Calu3 (cell line): ENCODE measurements around the gene DPYD. TPM values are rescaled to one million over a fixed set of nuclear protein-coding genes. Genes with fewer than 3 reads are reported as not detected.

Experiments
- BruUV-seq: library from RNA; stranded (reverse); fragments of 400-500 nt; replicated peaks from 2 replicates; lab custom pipeline; 2021; lab: Mats Ljungman, UMichigan
- CTCF ChIA-PET: fragments of 300-600 bp; sonication (Branson Sonifier 250); formaldehyde crosslinking; loops from one replicate; lab custom pipeline; 2022; ENCODE audit warnings: antibody characterized with exemption; lab: Charles Lee
- DNase-seq: peaks from one replicate; pipeline ENCODE4 v3.0.0; 2022
- H3K27ac Mint-ChIP-seq: one replicate; pipeline ENCODE4 v1.8.0; 2022; ENCODE audit warnings: mixed read lengths; ENCODE audit not compliant: unreplicated experiment
- H3K27me3 Mint-ChIP-seq: one replicate; pipeline ENCODE4 v1.8.0; 2022; ENCODE audit warnings: mixed read lengths; ENCODE audit not compliant: unreplicated experiment
- H3K36me3 Mint-ChIP-seq: one replicate; pipeline ENCODE4 v1.8.0; 2022; ENCODE audit warnings: mild to moderate bottlenecking, moderate library complexity, mixed read lengths; ENCODE audit not compliant: insufficient read depth, unreplicated experiment
- H3K4me1 Mint-ChIP-seq: one replicate; pipeline ENCODE4 v1.8.0; 2022; ENCODE audit warnings: mild to moderate bottlenecking, low read depth, mixed read lengths; ENCODE audit not compliant: unreplicated experiment
- H3K4me3 Mint-ChIP-seq: one replicate; pipeline ENCODE4 v1.8.0; 2022; ENCODE audit warnings: mild to moderate bottlenecking, low read depth, moderate library complexity, mixed read lengths; ENCODE audit not compliant: unreplicated experiment
- H3K9me3 Mint-ChIP-seq: one replicate; pipeline ENCODE4 v1.8.0; 2022; ENCODE audit warnings: low read depth, mixed read lengths; ENCODE audit not compliant: unreplicated experiment
- CTCF ChIP-seq: fragments of 200-600 bp; IDR thresholded peaks from one replicate; pipeline ENCODE4 v1.8.0; 2022; ENCODE audit warnings: antibody characterized with exemption; ENCODE audit not compliant: unreplicated experiment
- intact Hi-C: fragments of 100-400 bp; cut with micrococcal nuclease; formaldehyde crosslinking; loops from one replicate; pipeline ENCODE4 v1.10.0; 2022; ENCODE audit not compliant: unreplicated experiment
- total RNA-seq: library from RNA; stranded (reverse); gene quantifications from 2 replicates; pipeline ENCODE4 v1.2.3, GENCODE V29; 2022

DPYD gene
- total RNA-seq, 1 experiment from 2014 or later, result 15.6 TPM

- BruUV-seq, result no TSS peak
- Mint-ChIP-seq H3K4me1 (no peaks in the 10 kb centered on the region), H3K9me3 (peaks cover 3% of the 10 kb centered on the region), H3K27me3 (no peaks in the 10 kb centered on the region), H3K27ac (no peak overlapping the region), H3K36me3 (no peaks in the 10 kb centered on the region), H3K4me3 (no peak overlapping the region)
- no peak for DNase-seq
- TF ChIP-seq CTCF, result no peak
- CTCF ChIA-PET, result no interaction called here
- intact Hi-C loops, result no loop called here
These were observed 274.8 kb downstream of the DPYD start for GRCh38 chr1:97646071-97646470.

GRCh38 chr1:97640677-97641076 lies 280.2 kb downstream of the DPYD start:
- Mint-ChIP-seq H3K36me3 (no peaks in the 10 kb centered on the region), H3K27me3 (no peaks in the 10 kb centered on the region), H3K27ac (no peak overlapping the region), H3K4me3 (no peak overlapping the region), H3K4me1 (no peaks in the 10 kb centered on the region), H3K9me3 (no peaks in the 10 kb centered on the region)
- TF ChIP-seq CTCF, result no peak
- DNase-seq, result no peak
- intact Hi-C loops, result no loop called here
- BruUV-seq, result no TSS peak
- CTCF ChIA-PET, result no interaction called here

- H3K36me3 Mint-ChIP-seq, result no peaks in the 10 kb centered on the region
- H3K4me1 Mint-ChIP-seq, result no peaks in the 10 kb centered on the region
- H3K27ac Mint-ChIP-seq, result no peak overlapping the region
- DNase-seq, result no peak
- no peaks in the 10 kb centered on the region for H3K27me3 Mint-ChIP-seq
- TF ChIP-seq CTCF, result no peak
- no TSS peak for BruUV-seq
- no peaks in the 10 kb centered on the region for H3K9me3 Mint-ChIP-seq
- no peak overlapping the region for H3K4me3 Mint-ChIP-seq
- CTCF ChIA-PET, result no interaction called here
- intact Hi-C loops, result no loop called here
These were observed 283.9 kb downstream of the DPYD start for GRCh38 chr1:97636941-97637340.

- TF ChIP-seq CTCF, result no peak
- Mint-ChIP-seq H3K9me3 (no peaks in the 10 kb centered on the region), H3K36me3 (no peaks in the 10 kb centered on the region), H3K4me3 (no peak overlapping the region), H3K27me3 (no peaks in the 10 kb centered on the region), H3K4me1 (no peaks in the 10 kb centered on the region), H3K27ac (no peak overlapping the region)
- CTCF ChIA-PET, result no interaction called here
- intact Hi-C loops, result no loop called here
- no TSS peak for BruUV-seq
- DNase-seq, result no peak
These were observed 286.1 kb downstream of the DPYD start for GRCh38 chr1:97634758-97635157.
